Activated CD8-positive, alpha-beta memory T cell treated with anti-CD3 and anti-CD28 coated beads, Interleukin-2, amount 50 U/mL, for 1 hour (primary cell): ENCODE measurements around the gene PNMA8C.

Source experiments
- DNase-seq: peaks from one replicate; pipeline ENCODE4 v3.0.0-alpha.2; 2020; ENCODE audit errors: extremely low read depth

Gene PNMA8C

DNA sequence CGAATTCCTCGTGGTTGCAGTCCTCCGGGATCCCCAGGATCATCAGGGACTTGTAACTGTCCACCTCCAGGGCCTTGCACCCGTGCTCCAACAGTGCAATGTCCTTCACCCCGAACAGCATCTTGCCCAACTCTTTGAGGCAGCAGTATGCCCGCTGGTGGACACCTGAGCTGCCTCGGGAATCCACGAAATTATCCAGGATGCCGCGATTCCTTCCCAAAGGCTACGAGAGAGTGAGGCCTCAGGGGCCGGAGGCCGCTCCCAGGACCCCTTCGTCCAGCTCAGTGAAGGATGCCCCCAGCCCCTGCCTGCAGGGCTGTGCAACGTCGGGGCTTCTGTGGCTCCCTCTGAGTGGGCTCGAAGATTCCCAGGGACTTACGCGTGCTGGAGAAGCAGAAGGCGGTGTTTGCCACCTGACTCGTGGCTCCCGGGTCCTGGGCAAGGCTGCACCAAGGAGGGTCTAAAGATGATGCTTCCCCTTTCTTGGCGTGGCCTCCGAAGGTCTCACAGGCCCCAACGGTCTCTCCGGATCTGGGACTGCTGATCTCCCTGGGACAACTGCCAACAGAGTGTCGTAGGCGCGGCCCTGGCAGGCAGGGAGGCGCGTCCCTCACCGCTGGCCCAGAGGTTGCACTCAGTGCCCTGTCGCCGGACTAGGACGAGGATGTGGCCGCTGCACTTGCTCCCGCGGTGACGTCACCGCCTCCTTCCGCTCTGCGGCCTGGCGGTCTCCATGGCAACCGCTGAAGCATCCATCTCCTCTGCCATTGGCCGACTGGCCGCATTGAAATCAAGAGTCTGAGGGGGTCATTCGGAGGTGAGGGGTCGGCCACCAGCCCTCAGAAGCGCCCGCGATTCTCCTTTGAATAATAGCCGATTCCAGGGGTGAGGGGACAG lies at the start of gene PNMA8C:
PNMA8C (minus strand) TSS at position 698 of the 897 bp plus-strand sequence; CDS start at position 121, 577 bp downstream.
- DNase-seq, result no peak

DNA sequence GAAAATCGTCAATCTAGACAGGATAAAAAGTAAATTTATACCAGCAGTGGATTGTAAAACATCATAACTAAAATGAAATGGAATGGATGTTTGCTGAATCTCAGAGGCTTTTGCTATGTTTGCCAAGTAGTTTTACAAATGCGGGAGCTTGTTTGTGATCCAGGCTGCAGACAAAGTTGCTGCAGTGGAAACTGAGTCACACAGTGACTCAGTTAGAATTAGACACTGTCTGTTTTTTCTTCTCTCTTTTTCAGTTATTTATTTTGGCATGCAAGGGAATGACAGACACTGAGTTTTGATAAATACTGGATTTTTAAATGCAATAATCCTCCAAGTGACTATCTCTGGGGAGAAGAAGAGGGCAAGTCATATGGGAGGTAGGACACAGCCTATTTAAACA lies 47.2 kb upstream of the PNMA8C start:
- DNase-seq, result no peak

DNA sequence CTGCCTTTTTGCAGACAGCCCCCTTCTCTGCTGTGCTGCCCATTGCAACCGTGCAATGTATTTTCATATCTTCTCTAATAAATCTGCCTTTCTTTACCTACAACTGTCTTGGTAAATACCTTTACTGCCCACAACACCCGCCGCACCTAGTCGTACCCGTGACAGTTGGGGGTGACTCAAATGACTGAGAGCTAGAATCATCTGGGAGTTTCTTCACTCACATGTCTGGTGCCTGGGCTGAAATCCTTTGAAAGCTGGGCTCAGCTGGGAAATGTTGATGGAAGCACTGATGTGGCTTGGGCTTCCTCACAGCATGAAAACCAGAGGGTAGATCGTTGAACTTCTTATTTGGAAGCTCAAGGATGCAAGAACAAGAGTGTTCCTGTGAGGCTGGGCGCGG lies 45.5 kb upstream of the PNMA8C start:
- DNase-seq, result no peak

DNA sequence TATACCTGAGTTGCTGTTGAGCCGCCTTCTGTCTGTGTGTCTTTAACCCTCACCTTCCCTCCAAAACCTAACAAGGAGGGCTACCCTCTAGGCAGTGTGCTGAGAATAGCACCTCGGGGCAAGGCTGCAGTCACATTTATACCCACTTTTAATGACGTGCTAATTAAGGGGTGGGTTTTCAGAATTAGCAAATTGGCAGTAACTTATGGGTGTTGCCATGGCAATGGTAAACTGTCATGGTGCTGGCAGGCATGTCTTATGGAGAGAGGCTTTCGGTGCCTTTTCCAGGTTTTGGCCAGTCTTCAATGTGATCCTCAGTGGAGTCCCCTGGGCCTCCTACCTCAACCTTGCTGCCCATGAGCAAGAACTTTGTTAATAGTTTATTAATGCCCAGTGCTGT lies 43.9 kb upstream of the PNMA8C start:
- no peak for DNase-seq

DNA sequence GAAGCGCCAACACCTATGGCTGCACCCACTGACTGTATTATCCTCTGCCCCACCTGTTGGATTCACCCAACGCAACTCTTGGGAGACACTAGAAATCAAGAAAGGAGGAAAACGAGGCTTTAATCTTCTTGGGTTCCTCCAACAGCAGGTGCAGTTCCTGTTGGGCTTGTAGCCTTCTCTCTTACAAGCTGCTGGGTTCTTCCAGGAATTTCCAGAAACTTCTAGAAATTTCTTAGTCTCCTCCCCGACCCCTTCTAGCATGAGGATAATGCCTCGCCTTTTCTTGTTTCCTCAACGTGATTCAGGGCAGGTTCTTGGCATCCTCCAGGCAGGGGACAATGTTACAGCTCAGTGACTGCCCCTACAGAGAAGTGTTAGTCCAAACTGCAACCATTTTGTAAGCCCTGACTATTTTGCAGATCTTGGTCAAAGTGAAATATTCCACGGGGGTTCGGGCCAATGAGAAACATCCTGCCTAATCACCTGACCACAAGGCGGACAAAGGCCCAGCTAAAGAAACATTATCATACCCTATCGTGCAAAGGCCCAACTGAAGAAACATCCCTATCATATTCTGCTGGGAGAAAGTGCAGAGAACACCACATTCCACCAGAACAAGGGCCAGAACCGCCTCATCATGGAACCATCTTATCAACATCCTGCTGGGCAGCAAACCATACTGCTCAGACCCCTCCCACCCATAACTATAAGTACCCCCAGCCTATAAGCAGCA lies 43.2 kb upstream of the PNMA8C start:
- no peak for DNase-seq

DNA sequence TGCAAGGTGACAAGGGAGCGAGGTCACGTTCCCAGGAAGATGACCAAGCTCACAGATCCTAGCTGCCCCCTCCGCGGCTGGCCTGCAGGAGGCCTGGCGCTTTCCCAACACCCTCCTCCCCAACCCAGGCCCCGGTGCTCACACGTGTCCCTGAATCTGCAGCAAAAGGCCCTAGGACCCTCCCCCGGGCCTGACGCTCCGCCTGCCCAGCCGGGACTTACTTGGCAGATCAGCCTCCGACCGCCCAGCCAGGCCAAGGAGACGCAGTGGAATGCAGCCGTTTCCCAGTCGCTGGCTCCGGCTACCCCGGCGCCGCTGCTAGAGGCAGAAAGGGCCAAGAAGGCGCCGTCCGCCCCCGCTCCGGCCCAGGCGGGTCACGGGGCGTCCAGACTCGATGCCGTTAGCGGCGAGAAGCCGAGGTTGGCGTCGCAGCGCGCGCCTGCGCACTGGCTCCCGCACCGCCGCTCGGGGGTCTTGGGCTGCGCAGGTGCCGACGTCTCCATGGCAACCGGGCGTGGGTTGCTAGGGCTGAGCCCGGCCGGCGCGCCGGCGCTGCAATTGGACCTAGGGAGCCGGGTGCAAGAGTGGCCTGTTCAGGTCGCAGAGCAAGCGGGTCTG lies 42.5 kb upstream of the PNMA8C start, which contains the start of gene PNMA8A:
PNMA8A (minus strand) TSS at position 448 of the 618 bp plus-strand sequence. CDS start 528 bp downstream, outside the sequence.
- no peak for DNase-seq

DNA sequence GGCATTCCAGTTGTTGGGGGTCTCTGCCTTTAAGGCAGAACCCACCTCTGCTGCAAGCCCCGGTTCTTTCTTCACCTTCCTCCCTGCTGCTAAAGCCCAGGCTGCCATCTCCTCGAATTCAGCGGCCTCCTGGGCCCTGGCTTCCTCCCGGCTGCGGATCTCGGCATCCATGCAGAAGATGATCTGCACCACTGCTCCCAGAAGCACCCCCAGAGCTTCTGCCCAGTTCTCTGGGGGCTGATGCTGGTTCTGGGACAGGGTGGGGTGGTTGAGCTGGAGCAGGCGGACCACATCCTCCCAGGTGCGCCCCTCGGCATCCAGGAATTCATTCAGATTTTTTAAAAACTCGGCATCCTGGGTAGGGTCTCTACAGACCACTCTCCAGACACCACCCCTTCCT lies 41.6 kb upstream of the PNMA8C start:
- DNase-seq, result no peak

DNA sequence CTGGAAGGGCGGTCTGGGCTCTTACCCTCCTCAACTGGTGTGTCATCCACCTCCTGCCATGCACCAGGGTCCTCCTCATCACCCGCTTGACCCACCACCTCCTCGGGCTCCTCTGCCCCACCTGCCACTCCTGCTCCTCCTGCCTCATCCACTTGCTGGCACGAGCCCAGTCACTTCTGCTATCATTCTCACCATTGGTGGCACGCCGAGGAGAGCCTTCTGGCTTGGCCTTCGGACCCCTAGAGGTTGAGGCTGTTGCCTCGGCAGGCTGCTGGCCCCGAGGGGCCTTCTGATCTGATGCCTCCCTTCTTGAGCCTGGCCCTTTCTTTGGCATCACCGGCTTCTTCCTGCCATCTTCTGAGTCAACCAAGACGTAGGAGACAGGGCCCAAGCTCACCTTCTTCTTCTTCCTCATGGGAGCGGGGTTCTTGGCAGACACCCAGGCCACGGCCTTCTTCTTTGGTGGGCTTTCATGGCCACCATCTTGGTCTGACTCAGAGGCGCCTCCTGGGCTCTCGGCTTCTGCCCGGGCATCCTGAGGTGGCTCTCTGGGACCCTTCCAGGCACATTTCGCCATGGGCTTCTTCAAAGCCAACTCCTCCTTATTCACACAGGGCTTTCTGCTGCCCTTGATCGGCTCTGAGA lies 40.9 kb upstream of the PNMA8C start:
- no peak for DNase-seq

DNA sequence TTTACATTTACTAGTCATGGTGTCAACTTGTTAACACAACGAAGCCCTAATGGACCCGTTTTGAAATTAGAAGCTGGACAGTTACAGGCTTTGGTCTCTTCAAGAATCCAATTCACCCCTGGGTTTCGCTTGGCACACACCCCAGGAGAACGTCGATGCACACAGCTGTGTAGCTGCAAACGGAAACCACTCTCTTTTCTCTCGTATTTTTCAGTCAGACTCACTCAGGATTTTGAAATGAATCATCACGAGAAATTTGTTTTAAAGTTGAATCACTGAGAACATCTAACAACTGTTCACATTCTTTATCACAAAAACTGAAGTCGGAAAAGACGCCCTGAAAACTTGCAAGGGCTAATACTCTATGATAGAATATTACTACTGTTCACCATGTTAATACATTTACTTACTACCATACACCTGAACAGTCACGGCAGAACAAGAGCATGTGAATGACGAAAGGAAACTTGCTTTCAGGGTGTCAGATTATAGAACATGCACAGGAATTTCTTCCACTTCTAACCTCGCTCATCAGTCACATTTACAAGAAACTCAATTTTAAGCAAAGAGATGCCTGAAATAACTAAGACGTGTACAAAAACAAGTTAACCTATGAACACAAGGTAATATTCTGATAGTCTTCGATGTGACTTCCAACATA lies 37.9 kb upstream of the PNMA8C start:
- DNase-seq, result no peak

DNA sequence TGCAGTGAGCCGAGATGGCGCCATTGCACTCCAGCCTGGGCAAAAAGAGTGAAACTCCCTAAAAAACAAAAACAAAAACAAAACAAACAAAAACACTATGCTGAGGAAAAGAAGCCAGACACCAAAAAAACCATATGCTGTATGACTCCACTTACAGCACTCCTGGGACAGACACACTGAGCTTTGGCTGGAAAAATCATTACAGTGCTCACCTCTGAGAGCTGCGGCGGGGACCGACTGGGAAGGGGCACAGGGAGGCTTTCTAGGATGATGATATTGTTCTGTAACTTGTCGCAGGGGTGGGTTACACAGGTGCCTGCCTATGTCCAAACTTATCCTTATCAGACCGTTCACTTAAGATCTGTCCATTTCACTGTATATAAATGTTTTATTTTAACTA lies 34.8 kb upstream of the PNMA8C start:
- no peak for DNase-seq

DNA sequence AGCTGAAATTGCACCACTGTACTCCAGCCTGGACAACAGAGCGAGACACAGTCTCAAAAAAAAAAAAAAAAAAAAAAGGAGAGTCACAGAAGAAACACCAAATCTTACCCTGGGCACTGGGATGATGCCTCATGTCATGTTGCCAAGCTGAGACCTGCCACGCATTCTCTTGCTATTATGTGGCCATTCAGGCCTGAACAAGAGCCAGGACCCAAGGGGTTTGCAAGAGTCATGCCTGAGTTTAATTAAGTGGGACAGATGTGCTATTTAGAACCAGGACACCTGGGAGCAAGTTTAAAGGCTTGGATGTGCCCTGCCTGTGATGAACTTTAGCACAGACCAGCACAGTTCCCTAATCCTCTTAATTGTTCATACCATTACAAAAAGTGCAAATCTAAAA lies 32.8 kb upstream of the PNMA8C start:
- DNase-seq, result no peak

DNA sequence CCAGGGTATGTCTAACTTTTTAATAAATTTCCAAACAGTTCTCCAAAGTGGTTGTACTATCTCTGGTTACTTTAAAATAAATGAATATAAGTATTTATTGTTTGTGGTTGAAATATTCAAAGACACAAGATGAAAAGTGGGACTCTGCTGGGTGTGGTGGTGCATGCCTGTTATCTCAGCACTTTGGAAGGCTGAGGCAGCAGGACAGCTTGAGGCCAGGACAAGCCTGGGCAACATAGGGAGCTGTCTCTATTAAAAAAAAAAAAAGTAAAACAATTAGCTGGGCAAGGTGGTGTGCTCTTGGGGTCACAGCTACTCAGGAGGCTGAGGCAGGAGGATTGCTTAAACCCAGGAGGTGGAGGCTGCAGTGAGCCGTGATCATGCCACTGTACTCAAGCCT lies 32.2 kb upstream of the PNMA8C start:
- no peak for DNase-seq

DNA sequence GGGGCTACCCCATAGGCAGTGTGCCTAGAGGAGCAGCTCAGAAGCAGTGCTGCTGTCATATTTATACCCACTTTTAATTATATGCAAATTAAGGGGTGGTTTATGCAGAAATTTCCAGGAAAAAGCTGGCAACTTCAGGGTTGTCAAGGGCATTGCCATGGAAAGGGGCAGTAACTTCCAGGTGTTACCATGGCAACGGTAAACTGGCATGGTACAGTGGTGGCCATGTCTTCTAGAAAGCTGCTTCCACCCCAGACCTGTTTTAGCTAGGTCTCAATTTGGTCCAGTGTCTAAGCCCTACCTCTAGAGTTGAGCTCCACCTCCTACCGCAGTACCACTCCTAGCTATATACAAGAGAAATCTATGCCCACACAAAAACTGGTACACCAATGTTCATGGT lies 31.3 kb upstream of the PNMA8C start:
- DNase-seq, result no peak

DNA sequence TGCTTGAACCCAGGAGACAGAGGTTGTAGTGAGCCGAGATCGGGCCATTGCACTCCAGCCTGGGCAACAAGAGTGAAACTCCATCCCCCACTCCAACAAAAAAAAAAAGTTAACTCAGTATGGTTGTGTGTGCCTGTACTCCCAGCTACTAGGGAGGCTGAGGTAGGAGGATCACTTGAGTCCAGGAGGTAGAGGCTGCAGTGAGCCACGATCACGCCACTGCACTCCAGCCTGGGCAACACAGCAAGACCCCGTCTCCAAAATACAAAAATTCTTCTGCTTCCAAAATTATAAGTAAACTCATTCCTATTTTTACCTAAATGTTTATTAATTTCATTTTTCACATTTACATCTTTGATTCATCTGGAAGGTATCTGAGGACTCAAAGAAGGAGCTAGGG lies 28.2 kb upstream of the PNMA8C start:
- DNase-seq, result no peak

DNA sequence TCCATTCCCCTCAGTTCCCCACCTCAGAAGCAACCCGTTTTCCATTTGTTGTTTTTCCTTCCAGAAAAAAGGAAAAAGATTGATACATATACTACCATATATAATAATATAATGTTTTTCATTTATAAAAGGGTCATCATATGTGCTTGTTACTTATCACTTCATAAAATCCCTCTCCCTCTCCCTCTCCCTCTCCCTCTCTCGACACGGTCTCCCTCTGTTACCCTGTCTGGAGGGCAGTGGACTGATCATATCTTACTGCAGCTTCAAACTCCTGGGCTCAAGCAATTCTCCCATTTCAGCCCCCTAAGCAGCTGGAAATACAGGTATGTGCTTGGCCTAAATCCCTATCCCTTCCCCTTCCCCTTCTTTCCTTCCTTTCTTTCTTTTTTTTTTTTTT lies 25.5 kb upstream of the PNMA8C start:
- DNase-seq, result no peak

DNA sequence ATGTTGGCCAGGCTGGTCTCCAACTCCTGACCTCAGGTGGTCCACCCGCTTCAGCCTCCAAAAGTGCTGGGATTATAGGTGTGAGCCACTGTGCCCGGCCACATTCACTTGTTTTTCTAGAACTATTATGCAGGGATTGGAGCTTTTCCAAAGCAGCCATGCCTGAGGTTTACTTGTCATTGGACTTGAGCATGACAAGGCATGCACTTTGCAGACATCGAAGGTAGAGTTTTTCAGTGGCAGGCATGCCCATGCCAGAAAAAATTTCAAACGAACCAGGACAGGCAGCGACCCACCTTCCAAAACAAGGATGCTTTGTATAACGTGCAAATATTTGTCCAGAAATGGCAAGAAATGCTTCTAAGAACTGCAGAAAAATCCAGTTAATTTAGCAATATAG lies 24.9 kb upstream of the PNMA8C start:
- DNase-seq, result no peak

DNA sequence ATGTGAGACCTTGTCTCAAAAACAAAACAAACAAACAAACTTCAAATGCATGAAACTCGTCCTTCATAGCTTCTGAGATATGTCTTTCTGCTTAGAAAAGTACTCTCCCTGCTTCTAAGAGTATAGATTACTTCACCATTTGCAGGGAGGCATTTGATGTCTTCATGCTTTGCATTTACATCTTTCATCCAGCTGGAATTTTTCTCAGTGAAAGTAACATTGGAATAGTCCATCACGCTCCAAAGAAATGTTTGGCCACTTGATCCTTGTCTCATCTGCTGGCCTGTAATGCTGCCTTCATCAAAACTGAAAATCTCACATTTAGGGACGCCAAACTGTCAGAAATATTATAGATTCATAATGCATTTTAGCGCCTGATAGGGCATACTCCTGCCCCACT lies 23.4 kb upstream of the PNMA8C start:
- DNase-seq, result no peak

DNA sequence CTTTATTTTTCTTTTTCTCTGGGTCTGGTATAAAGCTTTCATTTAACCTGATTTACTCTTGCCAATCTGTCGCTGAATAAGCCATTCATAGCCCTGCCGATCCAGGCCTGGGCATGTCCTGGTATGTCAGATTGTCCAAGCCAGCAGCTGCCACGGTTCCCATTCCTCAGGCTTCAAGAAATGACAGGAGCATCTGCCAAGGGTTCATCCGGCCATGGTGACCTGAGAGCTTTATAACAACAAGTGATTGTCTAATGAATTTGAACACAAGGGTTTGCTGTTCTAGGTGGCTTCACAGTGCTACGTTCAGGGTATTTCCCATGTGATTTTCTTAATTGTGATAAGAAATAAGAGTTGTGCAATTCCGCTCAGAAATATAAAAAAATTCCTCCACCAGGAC lies 22.6 kb upstream of the PNMA8C start:
- no peak for DNase-seq

DNA sequence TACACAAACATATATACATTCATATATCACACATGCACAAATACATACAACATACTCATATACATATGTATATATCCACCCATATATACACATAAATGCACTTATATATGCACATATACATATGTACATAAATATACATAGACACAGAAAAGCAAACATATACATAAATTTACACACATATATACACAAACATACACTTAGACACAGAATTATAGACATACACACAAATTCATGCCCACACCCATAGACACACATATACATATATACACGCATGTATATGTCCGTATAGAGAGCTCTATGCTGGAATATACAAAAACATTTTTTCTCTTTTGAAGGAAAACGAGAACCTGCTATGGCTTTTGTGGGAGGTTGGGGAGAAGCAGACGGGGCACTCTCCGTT lies 22.0 kb upstream of the PNMA8C start:
- DNase-seq, result no peak

DNA sequence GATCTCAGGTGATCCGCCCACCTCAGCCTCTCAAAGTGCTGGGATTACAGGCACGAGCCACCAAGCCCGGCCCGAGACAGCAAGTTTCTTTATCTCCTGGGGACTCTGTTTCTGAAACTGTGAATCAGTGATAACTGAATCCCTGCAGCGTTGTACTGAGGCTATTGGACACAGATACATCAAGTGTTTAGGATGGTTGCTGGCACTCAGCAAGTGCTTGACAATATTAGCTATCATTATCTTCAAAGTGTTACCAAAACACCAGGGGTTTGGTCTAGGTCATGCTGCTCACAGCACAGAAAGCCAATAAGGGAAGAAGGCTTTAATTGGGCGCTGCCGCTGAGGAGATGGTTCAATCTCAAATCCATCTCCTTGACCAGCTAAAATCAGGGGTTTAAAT lies 20.5 kb upstream of the PNMA8C start:
- no peak for DNase-seq

DNA sequence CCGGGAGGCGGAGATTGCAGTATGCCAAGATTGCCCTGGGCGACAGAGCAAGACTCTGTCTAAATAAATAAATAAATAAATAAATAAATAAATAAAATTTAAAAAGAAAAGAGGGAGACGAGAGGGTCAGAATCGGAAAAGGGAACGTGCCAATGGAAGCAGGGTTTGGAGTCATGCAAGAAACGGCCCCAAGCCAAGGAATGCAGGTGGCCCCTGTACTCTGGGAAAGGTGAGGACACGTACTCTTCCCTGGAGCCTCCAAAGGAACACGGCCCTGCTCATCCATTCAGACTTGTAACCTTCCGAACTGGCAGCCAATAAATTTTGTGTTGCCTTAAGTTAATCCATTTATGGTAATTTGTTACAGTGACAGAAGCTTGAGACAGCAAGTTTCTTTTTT lies 19.9 kb upstream of the PNMA8C start:
- DNase-seq, result no peak

DNA sequence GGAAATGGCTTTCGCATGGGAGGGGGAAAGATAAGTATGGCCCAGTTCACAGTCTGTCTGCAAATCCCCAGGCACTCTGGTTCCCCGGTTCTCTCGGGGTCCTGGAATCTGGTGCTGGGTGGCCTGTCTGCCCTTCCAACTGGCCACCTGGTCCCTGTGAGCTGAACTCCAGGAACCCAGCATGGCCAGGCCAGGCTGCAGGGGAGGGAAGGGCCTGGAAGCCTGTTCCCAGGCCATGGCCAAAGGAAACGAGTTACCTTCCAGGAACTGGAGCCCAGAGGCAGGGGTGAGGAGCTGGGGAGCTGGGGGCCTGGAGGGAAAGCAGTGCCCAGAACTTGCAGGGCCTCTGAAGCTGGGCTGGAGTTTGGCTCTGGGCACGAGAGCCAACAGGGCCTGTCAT lies 19.1 kb upstream of the PNMA8C start:
- DNase-seq, result no peak
